ENCODE measurements around the gene RPS26. TPM values are rescaled to one million over a fixed set of nuclear protein-coding genes. Genes with fewer than 3 reads are reported as not detected.
A peak's percentile ranks its signal among the peaks of the same experiment; 100 is the strongest.

Gene RPS26
- total and polyA plus RNA-seq, 2 of the 13 experiments (the other 11 are each of a cell fraction or from before 2014, with no cell fraction given): 150 to 421 TPM

GRCh38 chr12:56079723-56080555, 38.2 kb downstream of the RPS26 start, which contains the start of gene ERBB3 (continued):
- TF ChIP-seq ZBTB46 (CRISPR knock-in tag; IDR thresholded peaks at IDR 0.05; ENCODE audit: borderline replicate concordance) (no peak), CC2D1A (CRISPR knock-in tag; IDR thresholded peaks at IDR 0.05) (no peak; the same call in 1 of the 2 replicates), ZNF792 (CRISPR knock-in tag; IDR thresholded peaks at IDR 0.05) (no peak), ZNF138 (CRISPR knock-in tag; IDR thresholded peaks at IDR 0.05; ENCODE audit: low read depth) (0 out of 2 replicates have a peak, but pooled peaks have one; percentile 59), ZBTB1 (CRISPR knock-in tag; IDR thresholded peaks at IDR 0.05; ENCODE audit: borderline replicate concordance) (no peak; the same call in 1 of the 2 replicates), ZNF317 (CRISPR knock-in tag; IDR thresholded peaks at IDR 0.05) (peak; percentile 47; the same call in 1 of the 2 replicates), CENPX (CRISPR knock-in tag; IDR thresholded peaks at IDR 0.05) (no peak), JUNB (CRISPR knock-in tag; IDR thresholded peaks at IDR 0.05; ENCODE audit: borderline replicate concordance) (peak; percentile 75), SNAPC2 (CRISPR knock-in tag; IDR thresholded peaks at IDR 0.05) (peak; percentile 73; the same call in 1 of the 2 replicates), ZNF569 (CRISPR knock-in tag; IDR thresholded peaks at IDR 0.05; ENCODE audit: borderline replicate concordance) (no peak), POLR2AphosphoS2 (IDR thresholded peaks at IDR 0.05; ENCODE audit: low read depth, low read length) (no peak), ZNF816 (CRISPR knock-in tag; IDR thresholded peaks at IDR 0.05; ENCODE audit: borderline replicate concordance) (peak; percentile 58; the same call in 1 of the 2 replicates), TARDBP (CRISPR knock-in tag; IDR thresholded peaks at IDR 0.05) (peak; percentile 65; the same call in 1 of the 2 replicates), ZNF564 (CRISPR knock-in tag; IDR thresholded peaks at IDR 0.05) (peak; percentile 80), ZNF709 (CRISPR knock-in tag; IDR thresholded peaks at IDR 0.05) (peak; percentile 80), KLF13 (CRISPR knock-in tag; IDR thresholded peaks at IDR 0.05) (no peak), HNRNPLL (IDR thresholded peaks at IDR 0.05; ENCODE audit: low read depth, low read length, poor library complexity, severe bottlenecking) (peak; percentile 57)
- TF ChIP-seq, protein P1, sequence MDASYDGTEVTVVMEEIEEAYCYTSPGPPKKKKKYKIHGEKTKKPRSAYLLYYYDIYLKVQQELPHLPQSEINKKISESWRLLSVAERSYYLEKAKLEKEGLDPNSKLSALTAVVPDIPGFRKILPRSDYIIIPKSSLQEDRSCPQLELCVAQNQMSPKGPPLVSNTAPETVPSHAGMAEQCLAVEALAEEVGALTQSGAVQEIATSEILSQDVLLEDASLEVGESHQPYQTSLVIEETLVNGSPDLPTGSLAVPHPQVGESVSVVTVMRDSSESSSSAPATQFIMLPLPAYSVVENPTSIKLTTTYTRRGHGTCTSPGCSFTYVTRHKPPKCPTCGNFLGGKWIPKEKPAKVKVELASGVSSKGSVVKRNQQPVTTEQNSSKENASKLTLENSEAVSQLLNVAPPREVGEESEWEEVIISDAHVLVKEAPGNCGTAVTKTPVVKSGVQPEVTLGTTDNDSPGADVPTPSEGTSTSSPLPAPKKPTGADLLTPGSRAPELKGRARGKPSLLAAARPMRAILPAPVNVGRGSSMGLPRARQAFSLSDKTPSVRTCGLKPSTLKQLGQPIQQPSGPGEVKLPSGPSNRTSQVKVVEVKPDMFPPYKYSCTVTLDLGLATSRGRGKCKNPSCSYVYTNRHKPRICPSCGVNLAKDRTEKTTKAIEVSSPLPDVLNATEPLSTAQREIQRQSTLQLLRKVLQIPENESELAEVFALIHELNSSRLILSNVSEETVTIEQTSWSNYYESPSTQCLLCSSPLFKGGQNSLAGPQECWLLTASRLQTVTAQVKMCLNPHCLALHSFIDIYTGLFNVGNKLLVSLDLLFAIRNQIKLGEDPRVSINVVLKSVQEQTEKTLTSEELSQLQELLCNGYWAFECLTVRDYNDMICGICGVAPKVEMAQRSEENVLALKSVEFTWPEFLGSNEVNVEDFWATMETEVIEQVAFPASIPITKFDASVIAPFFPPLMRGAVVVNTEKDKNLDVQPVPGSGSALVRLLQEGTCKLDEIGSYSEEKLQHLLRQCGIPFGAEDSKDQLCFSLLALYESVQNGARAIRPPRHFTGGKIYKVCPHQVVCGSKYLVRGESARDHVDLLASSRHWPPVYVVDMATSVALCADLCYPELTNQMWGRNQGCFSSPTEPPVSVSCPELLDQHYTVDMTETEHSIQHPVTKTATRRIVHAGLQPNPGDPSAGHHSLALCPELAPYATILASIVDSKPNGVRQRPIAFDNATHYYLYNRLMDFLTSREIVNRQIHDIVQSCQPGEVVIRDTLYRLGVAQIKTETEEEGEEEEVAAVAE (CRISPR knock-in tag; IDR thresholded peaks at IDR 0.05; ENCODE audit: borderline replicate concordance): peak; percentile 46
- TF ChIP-seq, protein P2, sequence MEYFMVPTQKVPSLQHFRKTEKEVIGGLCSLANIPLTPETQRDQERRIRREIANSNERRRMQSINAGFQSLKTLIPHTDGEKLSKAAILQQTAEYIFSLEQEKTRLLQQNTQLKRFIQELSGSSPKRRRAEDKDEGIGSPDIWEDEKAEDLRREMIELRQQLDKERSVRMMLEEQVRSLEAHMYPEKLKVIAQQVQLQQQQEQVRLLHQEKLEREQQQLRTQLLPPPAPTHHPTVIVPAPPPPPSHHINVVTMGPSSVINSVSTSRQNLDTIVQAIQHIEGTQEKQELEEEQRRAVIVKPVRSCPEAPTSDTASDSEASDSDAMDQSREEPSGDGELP (IDR thresholded peaks at IDR 0.05; ENCODE audit: borderline replicate concordance, low read depth): 0 out of 2 replicates have a peak, but pooled peaks have one; percentile 29
- TF ChIP-seq, protein P3, sequence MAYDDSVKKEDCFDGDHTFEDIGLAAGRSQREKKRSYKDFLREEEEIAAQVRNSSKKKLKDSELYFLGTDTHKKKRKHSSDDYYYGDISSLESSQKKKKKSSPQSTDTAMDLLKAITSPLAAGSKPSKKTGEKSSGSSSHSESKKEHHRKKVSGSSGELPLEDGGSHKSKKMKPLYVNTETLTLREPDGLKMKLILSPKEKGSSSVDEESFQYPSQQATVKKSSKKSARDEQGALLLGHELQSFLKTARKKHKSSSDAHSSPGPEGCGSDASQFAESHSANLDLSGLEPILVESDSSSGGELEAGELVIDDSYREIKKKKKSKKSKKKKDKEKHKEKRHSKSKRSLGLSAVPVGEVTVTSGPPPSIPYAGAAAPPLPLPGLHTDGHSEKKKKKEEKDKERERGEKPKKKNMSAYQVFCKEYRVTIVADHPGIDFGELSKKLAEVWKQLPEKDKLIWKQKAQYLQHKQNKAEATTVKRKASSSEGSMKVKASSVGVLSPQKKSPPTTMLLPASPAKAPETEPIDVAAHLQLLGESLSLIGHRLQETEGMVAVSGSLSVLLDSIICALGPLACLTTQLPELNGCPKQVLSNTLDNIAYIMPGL (CRISPR knock-in tag; IDR thresholded peaks at IDR 0.05; ENCODE audit: borderline replicate concordance in 1 of 2, low read depth in 1 of 2): peak in 1 of 2 experiments; percentile 86; a peak in 2 of 4 replicates
